Activated effector memory CD4-positive, alpha-beta T cell treated with anti-CD3 and anti-CD28 coated beads, Interleukin-2, amount 50 U/mL, for 16 hours (primary cell): ENCODE results near the gene OPN1LW.
A peak's percentile ranks its signal among the peaks of the same experiment; 100 is the strongest.
"Not testable (repeated sequence)": the region's sequence is repeated elsewhere in the genome, so short reads cannot be mapped to it uniquely, and the experiment has no call there.

Experiments
- DNase-seq: peaks from one replicate; pipeline ENCODE4 v3.0.0-alpha.2; 2020

The OPN1LW gene

DNA sequence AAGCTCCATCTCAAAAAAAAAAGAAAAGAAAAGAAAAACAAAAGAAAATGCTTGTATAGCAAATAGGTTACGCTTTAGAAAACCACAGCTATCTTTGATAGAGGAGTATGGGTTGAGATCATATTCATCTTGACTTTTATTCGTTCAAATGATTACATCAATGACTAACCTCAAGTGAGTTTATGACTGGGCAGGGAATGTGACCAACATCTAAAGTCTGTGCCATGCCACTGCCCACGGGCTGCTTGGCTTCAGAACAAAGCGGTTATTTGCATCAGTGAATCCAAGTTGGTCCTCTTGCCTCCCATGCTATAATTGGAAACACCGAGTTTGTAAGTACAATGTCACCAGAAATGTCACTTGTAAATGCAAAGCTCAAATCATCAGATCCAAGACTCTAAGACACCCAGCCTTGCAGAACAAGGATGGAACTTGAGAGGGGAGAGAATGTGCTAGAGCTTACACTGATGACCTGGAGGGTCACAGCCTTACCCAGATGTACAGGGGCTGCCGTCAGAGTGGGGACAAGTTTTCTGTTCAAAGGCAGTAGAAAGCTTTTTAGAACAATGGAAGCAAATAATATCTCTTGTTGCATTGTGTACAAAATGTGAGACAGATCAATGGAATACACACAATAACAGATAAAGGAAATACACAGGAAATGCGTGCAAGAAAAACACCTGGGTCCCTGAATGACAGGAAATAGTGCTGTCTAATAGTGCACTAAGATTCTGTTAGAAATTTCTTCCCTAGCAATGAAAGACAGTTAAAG, 8.4 kb upstream of the OPN1LW start:
- DNase-seq: peak; percentile 67

DNA sequence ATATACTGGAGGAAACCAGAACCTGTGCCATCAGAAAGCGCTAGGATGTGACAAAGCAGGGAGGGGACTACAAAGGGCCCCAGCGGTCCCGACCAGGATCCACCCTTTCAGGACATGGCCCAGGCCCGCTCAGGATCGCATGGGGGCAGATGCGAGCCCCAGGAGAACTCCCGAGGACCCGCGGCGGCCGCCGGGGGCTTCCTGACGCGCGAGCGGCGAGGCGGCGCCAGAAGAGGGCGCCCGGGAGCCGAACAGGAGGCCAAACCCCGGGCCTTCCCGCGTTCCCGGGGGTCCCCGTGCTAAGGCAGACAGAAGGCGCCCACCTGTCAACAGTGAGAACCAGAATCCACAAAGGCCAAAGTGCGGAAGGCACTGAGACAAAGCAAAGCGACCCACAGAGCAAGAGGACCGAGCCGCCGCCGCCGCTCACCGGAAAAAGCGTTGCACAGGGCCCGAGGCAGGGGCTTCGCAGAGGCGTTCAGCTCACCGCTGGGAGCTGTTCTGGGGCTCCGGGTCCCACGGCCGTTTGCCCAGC, 7.3 kb upstream of the OPN1LW start:
- DNase-seq: peak; percentile 88

DNA sequence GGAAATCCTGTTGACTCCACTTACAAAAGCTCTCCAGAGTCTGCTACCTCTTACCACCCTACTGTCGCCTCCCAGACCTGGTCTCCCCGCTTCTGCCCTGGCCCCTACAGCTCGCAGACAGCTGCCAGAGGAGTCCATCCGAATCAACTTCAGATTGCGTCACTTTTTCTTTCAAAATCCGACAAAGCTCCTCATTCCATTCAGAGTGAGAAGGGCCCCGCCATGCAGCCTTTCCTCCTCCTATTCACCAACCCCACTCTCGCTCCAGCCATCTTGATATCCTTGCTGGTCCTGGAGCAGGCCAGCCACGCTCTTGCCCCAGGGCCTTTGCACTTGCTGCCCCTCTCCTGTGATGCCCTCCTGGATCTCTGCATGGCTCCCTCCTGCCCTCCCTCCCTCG, 5.2 kb upstream of the OPN1LW start:
- no peak for DNase-seq

DNA sequence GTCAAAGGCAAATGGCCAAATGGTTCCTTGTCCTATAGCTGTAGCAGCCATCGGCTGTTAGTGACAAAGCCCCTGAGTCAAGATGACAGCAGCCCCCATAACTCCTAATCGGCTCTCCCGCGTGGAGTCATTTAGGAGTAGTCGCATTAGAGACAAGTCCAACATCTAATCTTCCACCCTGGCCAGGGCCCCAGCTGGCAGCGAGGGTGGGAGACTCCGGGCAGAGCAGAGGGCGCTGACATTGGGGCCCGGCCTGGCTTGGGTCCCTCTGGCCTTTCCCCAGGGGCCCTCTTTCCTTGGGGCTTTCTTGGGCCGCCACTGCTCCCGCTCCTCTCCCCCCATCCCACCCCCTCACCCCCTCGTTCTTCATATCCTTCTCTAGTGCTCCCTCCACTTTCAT, 3.8 kb upstream of the OPN1LW start:
- DNase-seq: no peak

DNA sequence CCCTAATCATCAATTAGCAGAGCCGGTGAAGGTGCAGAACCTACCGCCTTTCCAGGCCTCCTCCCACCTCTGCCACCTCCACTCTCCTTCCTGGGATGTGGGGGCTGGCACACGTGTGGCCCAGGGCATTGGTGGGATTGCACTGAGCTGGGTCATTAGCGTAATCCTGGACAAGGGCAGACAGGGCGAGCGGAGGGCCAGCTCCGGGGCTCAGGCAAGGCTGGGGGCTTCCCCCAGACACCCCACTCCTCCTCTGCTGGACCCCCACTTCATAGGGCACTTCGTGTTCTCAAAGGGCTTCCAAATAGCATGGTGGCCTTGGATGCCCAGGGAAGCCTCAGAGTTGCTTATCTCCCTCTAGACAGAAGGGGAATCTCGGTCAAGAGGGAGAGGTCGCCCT, 3.3 kb upstream of the OPN1LW start:
- no peak for DNase-seq

DNA sequence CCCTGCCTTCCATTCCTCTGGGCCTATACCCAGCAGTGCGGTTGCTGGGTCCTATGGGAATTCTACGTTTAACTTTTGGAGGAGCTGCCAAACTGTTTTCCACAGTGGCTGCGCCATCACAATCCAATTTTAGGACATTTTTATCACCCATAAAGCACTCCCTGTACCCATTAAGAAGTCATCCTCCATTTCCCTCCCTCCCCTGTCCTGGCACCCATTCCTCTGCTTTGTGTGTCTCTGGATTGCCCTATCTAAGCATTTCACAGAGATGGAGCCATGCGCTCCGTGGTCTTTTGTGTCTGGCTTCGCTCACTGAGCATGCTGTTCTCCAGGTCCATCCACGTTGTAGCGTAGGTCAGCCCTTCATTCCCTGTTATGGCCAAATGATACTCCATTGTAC, 1.7 kb upstream of the OPN1LW start:
- DNase-seq: no peak

DNA sequence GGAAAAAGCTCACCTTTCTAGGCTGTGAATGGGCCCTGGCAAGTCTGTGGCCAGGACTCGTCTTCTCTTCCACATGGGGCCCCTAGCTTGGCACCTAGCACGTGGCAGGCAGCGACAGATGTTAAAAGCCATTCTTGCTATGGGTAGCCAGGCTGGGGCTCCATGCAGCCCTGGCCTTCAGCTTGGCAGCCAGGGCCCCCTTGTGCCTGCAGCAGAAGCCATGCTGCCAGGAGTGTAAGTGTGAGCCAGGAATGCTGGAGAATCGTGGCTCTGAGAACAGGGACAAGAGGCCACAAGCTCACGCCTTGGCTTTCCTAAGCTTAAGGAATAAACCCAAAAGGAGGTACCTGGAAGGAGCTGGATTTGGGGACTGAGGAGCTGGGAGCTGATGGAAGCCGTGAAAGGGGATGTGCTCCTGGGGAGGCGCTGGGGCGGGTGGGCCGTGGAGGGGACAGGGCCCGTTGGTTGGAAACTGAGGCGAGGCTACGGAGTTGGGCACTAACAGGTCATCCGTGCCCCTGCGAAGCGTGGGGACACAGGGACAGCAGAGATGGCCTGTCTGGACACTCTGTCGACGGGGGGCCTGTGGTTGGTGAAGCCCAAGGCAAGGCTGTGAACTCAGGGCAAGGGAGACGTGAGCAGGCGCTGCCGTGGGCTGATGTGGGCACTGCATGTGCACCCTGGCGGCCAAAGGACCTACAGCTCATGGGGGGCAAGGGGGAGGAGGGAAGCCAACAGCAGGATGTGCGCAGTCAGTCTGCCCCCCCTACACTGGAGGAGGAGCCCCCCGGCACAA, 895 bp upstream of the OPN1LW start:
- no peak for DNase-seq

DNA sequence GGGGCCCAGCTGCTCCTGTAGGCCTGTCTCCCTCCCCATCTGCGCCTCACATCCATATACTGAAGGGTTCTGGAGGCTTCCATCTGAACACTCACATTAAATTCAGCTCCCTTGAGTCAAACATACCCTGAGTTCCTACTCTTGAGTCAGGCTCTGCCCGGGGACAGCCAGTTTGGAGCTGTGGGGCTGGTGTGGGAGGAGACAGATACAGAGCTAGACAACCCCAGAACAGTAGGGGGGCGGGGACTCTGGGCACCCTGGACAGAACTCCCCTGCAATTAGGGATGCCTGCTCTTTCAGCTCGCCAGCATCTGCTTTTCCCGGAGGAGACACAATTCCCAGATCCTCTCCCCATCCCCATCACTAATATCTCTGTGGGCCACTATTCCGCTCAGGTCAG, 7.0 kb downstream of the OPN1LW start:
- DNase-seq: not testable (repeated sequence)

DNA sequence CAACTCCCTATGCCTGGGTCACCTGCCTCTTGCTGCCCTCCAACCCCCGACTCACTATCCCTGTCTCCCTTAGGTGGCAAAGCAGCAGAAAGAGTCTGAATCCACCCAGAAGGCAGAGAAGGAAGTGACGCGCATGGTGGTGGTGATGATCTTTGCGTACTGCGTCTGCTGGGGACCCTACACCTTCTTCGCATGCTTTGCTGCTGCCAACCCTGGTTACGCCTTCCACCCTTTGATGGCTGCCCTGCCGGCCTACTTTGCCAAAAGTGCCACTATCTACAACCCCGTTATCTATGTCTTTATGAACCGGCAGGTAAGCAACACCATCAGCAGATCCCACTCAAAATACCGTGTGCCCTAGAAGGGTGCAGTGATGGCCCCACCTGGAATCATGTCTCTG, 12.2 kb downstream of the OPN1LW start:
- DNase-seq: not testable (repeated sequence)

DNA sequence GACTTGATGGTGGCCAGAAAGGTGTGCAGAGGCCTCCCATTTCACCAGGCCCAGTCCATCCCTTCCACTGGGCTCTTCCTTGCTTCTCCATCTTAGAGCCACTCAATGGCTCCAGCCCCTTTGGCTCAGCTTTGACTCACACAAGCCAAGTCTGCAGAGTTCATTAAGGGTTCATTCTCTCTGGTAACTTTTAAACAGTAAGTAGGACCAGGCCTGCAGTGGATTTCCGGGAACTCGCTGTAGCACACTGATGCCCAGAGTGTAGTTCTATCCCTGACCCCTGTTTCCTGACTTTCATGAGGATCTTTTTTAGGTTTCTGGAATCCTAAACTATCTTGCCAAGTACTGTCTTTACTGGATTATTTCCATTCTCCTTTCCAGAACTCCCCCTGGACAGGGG, 13.2 kb downstream of the OPN1LW start:
- DNase-seq: not testable (repeated sequence)

DNA sequence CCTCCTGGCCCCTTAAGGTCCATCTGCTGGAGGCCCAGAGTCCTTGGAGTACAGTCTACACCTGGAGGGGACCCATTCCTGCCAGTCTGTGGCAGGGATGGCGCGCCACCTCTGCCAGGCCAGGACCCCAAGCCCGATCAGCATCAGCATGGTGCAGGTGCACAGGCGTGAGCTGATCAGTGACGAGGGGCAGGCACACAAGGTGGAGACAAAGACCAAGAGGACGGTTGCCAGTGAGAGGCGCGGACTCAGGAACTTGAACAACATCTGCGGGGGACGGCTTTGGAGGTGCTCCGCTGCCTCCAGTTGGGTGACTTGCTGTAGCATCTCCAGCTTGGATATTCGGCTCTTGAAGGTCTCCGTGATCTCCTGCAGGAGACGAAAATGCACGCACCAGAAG, 15.3 kb downstream of the OPN1LW start:
- not testable (repeated sequence) for DNase-seq

DNA sequence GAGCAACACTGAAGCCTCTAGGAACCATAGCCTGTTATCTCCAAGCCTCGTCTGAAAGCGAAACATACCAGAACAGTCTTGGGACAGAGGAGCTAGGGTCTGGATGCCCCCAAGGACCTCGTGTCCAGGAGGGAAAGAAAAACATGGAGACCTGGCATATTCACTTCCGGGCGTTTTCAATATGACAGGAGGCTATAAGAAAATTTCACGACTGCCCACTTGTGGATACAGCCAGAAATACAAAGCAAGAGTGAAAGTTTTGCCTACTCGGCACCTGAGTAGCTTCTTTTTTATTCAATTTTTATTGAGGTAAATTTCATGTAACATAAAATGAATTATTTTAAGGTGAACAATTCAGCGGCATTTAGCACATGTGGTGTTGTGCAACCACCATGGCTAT, 20.9 kb downstream of the OPN1LW start:
- not testable (repeated sequence) for DNase-seq

DNA sequence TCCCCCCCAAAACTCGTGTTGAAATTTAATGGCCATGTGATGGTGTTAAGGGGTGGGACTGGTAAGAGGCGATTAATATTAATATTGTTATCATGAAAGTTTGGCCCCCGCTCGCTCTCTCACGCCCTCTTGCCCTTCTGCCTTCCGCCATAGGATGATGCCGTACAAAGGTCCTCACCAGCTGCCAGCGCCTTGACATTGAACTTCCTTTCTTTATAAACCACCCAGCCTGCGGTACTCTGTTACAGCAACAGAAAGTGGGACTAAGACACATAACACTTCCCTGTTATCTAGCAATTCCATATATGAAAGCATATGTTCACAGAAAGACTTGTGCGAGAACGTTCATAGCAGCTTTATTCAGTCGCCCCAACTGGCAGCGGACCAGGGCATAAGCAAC, 24.3 kb downstream of the OPN1LW start:
- DNase-seq: not testable (repeated sequence)

DNA sequence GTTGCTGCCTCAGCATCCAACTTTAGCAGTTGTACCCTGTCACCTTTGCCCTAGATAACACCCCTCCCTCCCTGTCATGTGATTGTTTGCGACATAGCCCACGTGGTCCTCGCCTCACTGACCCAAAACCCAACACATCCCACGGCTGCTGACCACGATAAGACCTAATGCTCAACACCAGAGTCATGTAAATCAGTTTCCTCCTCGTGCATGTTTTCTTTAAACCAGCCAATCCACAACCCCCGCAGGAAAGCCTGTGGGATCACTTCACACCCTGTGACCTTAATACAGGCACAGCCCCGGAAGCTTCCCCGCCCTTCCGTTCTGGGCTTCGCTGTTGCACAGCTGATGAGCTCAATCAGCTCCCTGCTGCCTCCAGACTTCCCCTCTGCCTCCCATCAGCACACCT, 28.5 kb downstream of the OPN1LW start:
- not testable (repeated sequence) for DNase-seq

DNA sequence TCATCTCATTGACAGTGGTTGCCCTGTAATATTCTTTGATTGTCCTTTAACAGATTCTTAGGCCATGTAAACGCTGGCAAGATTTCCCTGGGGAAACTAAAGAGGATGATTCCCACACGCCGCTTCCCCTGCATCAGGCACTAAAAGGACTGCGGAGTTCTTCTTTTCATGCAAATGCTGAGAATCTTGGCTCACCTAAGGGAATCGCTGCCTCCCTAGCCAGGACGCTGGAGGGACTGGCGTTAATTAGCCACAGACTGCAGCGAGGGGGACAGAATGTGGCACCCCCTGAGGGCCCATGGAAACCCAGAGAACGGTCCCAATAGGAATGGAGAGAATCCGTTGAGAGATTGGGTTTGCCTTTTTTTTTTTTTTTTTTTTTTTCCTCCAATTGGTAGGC, 30.3 kb downstream of the OPN1LW start:
- DNase-seq: not testable (repeated sequence)

DNA sequence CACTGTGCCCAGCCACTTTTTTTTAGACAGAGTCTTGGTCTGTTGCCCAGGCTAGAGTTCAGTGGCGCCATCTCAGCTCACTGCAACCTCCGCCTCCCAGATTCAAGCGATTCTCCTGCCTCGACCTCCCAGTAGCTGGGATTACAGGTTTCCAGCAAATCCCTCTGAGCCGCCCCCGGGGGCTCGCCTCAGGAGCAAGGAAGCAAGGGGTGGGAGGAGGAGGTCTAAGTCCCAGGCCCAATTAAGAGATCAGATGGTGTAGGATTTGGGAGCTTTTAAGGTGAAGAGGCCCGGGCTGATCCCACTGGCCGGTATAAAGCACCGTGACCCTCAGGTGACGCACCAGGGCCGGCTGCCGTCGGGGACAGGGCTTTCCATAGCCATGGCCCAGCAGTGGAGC, 38.3 kb downstream of the OPN1LW start, which contains the start of gene OPN1MW:
Gene OPN1MW, plus strand, starts transcription at position 301 of the 400 bp plus-strand sequence. Its CDS starts 82 bp downstream, at position 383.
- not testable (repeated sequence) for DNase-seq

DNA sequence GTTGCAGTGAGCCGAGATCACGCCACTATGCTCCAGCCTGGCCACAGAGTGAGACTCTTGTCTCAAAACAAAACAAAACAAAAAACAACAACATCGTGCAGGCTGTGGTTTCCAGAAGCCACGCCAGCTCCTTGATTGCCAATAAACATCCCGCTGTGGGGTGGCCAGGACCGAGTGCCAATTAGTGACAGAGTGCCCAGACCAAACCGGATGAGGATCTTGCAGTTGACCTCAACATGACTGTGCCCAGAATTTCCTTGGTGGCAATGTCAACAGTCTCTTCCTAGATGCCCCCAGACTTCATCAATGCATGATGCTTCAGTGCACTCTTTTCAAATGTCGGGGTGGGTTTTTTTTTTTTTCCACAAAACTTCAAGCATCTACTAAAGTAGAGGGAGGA, 39.8 kb downstream of the OPN1LW start:
- DNase-seq: not testable (repeated sequence)

DNA sequence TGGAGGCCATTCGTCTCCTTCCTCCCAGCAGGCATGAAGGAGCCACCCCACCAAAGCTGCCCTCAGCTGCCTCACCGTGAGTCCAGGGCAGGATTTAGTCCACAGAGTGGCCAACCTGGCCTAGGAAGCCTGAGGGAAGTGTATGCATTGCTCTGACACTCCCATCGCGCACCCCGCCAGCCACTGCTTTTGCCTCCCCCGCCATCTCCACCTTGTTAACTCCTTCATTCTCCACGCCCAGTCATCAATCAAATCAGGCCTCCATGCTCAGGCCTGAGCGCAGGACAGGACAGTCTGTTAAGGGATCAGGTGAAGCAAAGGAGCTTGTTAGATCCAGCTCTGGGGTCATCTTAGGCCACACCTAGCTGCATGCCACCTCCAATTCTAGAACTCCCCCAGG, 48.8 kb downstream of the OPN1LW start:
- not testable (repeated sequence) for DNase-seq

DNA sequence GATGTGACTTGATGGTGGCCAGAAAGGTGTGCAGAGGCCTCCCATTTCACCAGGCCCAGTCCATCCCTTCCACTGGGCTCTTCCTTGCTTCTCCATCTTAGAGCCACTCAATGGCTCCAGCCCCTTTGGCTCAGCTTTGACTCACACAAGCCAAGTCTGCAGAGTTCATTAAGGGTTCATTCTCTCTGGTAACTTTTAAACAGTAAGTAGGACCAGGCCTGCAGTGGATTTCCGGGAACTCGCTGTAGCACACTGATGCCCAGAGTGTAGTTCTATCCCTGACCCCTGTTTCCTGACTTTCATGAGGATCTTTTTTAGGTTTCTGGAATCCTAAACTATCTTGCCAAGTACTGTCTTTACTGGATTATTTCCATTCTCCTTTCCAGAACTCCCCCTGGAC, 50.3 kb downstream of the OPN1LW start:
- DNase-seq: not testable (repeated sequence)

DNA sequence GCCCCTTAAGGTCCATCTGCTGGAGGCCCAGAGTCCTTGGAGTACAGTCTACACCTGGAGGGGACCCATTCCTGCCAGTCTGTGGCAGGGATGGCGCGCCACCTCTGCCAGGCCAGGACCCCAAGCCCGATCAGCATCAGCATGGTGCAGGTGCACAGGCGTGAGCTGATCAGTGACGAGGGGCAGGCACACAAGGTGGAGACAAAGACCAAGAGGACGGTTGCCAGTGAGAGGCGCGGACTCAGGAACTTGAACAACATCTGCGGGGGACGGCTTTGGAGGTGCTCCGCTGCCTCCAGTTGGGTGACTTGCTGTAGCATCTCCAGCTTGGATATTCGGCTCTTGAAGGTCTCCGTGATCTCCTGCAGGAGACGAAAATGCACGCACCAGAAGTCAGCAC, 52.4 kb downstream of the OPN1LW start:
- not testable (repeated sequence) for DNase-seq
